MM.1S (cell line): Measurements from ENCODE around the gene INPP4B.

Source experiments
- DNase-seq: peaks from one replicate; pipeline ENCODE4 v3.0.0-alpha.2; 2015
- H2AFZ ChIP-seq: fragments of 300-600 bp; sonication (generic); 2 replicates; pipeline ENCODE4 v1.6.0; 2016; ENCODE audit warnings: antibody characterized with exemption, low read length
- H3F3A ChIP-seq: fragments of 300-600 bp; sonication (generic); 2 replicates; pipeline ENCODE4 v1.6.1; 2016; ENCODE audit warnings: mild to moderate bottlenecking, antibody characterized with exemption, low read length, moderate library complexity, mixed read lengths; ENCODE audit not compliant: insufficient read depth
- H3K27ac ChIP-seq: fragments of 300-600 bp; sonication (generic); 2 replicates; pipeline ENCODE4 v1.5.1; 2016; ENCODE audit warnings: mild to moderate bottlenecking, low read length
- H3K27me3 ChIP-seq: fragments of 300-600 bp; sonication (generic); replicated peaks from 2 replicates; pipeline ENCODE4 v1.6.0; 2016; ENCODE audit warnings: low read length; ENCODE audit not compliant: insufficient read depth
- H3K36me3 ChIP-seq: fragments of 300-600 bp; sonication (generic); replicated peaks from 2 replicates; pipeline ENCODE4 v1.6.1; 2016; ENCODE audit warnings: mild to moderate bottlenecking, low read length, mixed read lengths; ENCODE audit not compliant: insufficient read depth
- H3K4me1 ChIP-seq: fragments of 300-600 bp; sonication (generic); 2 replicates; pipeline ENCODE4 v1.6.1; 2016; ENCODE audit warnings: low read length, mixed read lengths
- H3K4me2 ChIP-seq: fragments of 300-600 bp; sonication (generic); 2 replicates; pipeline ENCODE4 v1.6.0; 2016; ENCODE audit warnings: low read depth, low read length
- H3K4me3 ChIP-seq: fragments of 300-600 bp; sonication (generic); 2 replicates; pipeline ENCODE4 v1.5.1; 2016; ENCODE audit warnings: low read length, mixed read lengths
- H3K79me2 ChIP-seq: fragments of 300-600 bp; sonication (generic); 2 replicates; pipeline ENCODE4 v1.6.1; 2016; ENCODE audit warnings: mixed run types, low read length, mixed read lengths
- H3K9ac ChIP-seq: fragments of 300-600 bp; sonication (generic); 2 replicates; pipeline ENCODE4 v1.6.1; 2016; ENCODE audit warnings: low read length, mixed read lengths
- H3K9me2 ChIP-seq: fragments of 300-600 bp; sonication (generic); replicated peaks from 2 replicates; pipeline ENCODE4 v1.6.1; 2016; ENCODE audit warnings: mild to moderate bottlenecking, low read length, mixed read lengths; ENCODE audit not compliant: insufficient read depth
- H3K9me3 ChIP-seq: fragments of 300-600 bp; sonication (generic); replicated peaks from 2 replicates; pipeline ENCODE4 v1.6.1; 2016; ENCODE audit warnings: mild to moderate bottlenecking, low read length, mixed read lengths; ENCODE audit not compliant: insufficient read depth
- H4K20me1 ChIP-seq: fragments of 300-600 bp; sonication (generic); 2 replicates; pipeline ENCODE4 v1.6.1; 2016; ENCODE audit warnings: mild to moderate bottlenecking, low read length, moderate library complexity, mixed read lengths; ENCODE audit not compliant: insufficient read depth
- CTCF ChIP-seq: fragments of 300-600 bp; sonication (generic); IDR thresholded peaks from 2 replicates; pipeline ENCODE4 v1.5.1; 2016; ENCODE audit warnings: antibody characterized with exemption, low read length, mixed read lengths
- EZH2 ChIP-seq: fragments of 300-600 bp; sonication (generic); optimal IDR thresholded peaks from 2 replicates; pipeline ENCODE3; 2017; ENCODE audit warnings: low read depth, mild to moderate bottlenecking, antibody characterized with exemption, low read length, mixed read lengths
- EZH2phosphoT487 ChIP-seq: fragments of 300-600 bp; sonication (generic); IDR thresholded peaks from 2 replicates; pipeline ENCODE4 v1.6.1; 2018; ENCODE audit warnings: antibody characterized with exemption, low read length

INPP4B gene

DNA sequence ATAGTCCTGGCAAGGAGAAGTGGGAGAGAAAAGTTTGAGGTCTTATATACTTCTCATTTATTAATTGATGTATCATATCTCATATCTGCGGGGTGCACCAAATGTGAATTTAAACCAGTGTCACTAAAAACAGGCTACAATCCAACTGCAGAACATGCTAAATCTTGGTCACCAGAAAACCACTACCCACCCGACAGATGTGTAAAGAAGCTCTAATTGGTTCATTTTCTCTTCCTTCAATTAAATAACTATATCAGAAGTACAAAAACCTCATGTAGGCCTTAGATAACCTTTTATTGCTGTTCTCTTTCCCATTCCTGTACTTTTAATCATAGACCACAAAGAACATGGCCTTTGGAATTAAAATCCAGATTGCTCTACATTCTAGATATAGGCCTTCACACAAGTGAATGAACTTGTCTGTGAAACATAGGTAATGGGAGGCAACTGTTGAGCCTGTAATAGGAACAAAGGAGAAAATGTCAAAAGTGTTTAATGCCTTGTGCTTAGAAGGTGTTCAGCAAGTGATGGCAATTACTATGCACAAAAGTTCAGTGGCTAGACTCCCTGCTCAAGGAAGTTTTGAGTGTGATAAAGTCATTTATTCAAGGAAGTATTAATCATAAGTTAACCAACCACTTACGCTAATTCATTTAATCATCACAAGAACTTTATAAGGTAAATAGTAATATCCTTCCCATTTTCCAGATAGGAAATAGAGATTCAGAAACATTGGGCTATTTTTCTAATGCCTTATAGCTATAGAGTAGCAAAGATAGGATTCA is 425.6 kb downstream of the INPP4B start:
- no peaks in the 10 kb centered on the region for H3F3A ChIP-seq
- no peaks in the 10 kb centered on the region for H3K9me2 ChIP-seq
- no peak overlapping the region for H3K27ac ChIP-seq
- TF ChIP-seq EZH2phosphoT487, result no peak
- TF ChIP-seq CTCF, result no peak
- TF ChIP-seq EZH2, result no peak
- DNase-seq, result no peak
- H3K79me2 ChIP-seq, result no peaks in the 10 kb centered on the region
- H3K4me2 ChIP-seq, result no peak overlapping the region
- H3K9me3 ChIP-seq, result no peaks in the 10 kb centered on the region
- no peaks in the 10 kb centered on the region for H4K20me1 ChIP-seq
- no peaks in the 10 kb centered on the region for H3K27me3 ChIP-seq
- no peak overlapping the region for H2AFZ ChIP-seq
- H3K36me3 ChIP-seq, result no peaks in the 10 kb centered on the region
- no peaks in the 10 kb centered on the region for H3K4me1 ChIP-seq
- no peak overlapping the region for H3K9ac ChIP-seq
- no peak overlapping the region for H3K4me3 ChIP-seq

DNA sequence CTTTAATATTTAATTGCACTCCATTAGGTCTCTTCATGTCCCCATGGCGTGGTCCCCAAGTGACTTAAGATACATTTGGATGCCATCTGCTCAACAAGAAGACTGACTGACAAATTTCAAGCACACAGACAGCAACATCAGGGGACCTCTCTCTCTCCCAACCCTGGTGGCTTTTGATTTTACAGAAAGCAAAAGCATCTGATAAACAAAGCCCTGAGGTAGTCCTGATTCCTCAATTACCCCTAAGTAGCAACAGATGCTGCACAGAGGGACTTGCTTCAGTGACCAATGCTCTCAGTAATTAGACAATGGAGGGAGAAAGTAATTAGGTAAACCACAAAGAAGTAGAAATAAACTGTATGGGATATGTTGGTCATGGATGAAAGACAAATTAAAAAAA is 426.4 kb downstream of the INPP4B start:
- DNase-seq, result no peak
- Histone ChIP-seq H3K36me3 (no peaks in the 10 kb centered on the region), H3K79me2 (no peaks in the 10 kb centered on the region), H3K9me2 (no peaks in the 10 kb centered on the region), H3K9me3 (no peaks in the 10 kb centered on the region), H2AFZ (no peak overlapping the region), H3K9ac (no peak overlapping the region), H3K4me2 (no peak overlapping the region), H3K4me1 (no peaks in the 10 kb centered on the region), H4K20me1 (no peaks in the 10 kb centered on the region), H3F3A (no peaks in the 10 kb centered on the region), H3K4me3 (no peak overlapping the region), H3K27me3 (no peaks in the 10 kb centered on the region), H3K27ac (no peak overlapping the region)
- TF ChIP-seq EZH2phosphoT487 (no peak), CTCF (no peak), EZH2 (no peak)

DNA sequence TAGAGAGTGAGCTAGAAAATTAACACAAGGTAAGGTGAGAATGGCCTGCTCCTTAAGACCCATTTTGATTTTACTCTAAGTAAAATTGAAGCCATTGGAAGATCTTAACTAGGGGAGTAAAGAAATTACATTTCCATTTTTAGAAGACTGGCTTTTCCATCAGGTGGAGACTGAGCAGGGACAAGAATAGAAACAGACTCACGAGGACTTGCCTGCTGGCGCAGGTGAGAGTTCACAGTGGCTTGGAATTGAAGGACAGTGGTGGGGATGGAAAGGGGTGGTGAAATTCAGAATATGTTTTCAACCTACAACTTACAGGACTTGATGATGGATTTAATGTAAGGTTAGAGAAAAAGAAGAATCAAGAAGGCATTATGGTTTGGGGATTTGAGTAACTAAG is 427.4 kb downstream of the INPP4B start:
- Histone ChIP-seq H3K4me2 (no peak overlapping the region), H3K36me3 (no peaks in the 10 kb centered on the region), H4K20me1 (no peaks in the 10 kb centered on the region), H3K9me2 (no peaks in the 10 kb centered on the region), H3K27ac (no peak overlapping the region), H3K4me1 (no peaks in the 10 kb centered on the region), H3K9me3 (no peaks in the 10 kb centered on the region), H3K27me3 (no peaks in the 10 kb centered on the region), H3F3A (no peaks in the 10 kb centered on the region), H3K79me2 (no peaks in the 10 kb centered on the region), H2AFZ (no peak overlapping the region), H3K9ac (no peak overlapping the region), H3K4me3 (no peak overlapping the region)
- no peak for TF ChIP-seq CTCF
- TF ChIP-seq EZH2phosphoT487, result no peak
- TF ChIP-seq EZH2, result no peak
- no peak for DNase-seq
